ENCODE data around the gene CNTNAP2. TPM values are rescaled to one million over a fixed set of nuclear protein-coding genes. Genes with fewer than 3 reads are reported as not detected.

Gene CNTNAP2
- polyA plus RNA-seq, 1 experiment = not detected

DNA sequence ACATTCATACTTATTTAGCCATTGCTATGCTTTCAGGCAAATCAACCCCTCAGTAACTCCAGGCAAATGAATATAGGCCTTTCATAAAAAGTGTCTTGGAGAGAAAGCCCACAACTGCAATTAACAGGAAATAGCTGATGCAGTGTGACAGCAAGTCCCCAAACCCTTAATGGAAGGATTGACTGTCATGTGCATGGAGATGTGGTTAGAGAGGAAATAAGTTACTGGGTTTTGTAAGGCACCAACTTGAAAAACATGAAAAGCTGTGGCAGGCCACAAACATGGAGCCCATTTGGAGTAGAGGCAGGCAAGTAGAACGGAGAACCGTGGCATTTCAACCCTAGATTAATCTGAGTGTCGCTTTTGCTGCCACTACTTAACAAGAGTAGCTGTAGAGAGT is 1924.6 kb downstream of the CNTNAP2 start:
- Histone ChIP-seq H3K4me3 (ENCODE audit: low read depth, low read length) (no peak overlapping the region), H3K27me3 (ENCODE audit: control insufficient read depth, insufficient read depth, low read length) (no peaks in the 10 kb centered on the region), H3K36me3 (ENCODE audit: control insufficient read depth, insufficient read depth, low read length) (no peaks in the 10 kb centered on the region)
- ChIA-PET POLR2A (no interaction called here), CTCF (no interaction called here)
- no peak for TF ChIP-seq CTCF (IDR thresholded peaks at IDR 0.05; ENCODE audit: insufficient read depth, low read depth, low read length)
- DNase-seq (ENCODE audit: low read depth) = no peak

DNA sequence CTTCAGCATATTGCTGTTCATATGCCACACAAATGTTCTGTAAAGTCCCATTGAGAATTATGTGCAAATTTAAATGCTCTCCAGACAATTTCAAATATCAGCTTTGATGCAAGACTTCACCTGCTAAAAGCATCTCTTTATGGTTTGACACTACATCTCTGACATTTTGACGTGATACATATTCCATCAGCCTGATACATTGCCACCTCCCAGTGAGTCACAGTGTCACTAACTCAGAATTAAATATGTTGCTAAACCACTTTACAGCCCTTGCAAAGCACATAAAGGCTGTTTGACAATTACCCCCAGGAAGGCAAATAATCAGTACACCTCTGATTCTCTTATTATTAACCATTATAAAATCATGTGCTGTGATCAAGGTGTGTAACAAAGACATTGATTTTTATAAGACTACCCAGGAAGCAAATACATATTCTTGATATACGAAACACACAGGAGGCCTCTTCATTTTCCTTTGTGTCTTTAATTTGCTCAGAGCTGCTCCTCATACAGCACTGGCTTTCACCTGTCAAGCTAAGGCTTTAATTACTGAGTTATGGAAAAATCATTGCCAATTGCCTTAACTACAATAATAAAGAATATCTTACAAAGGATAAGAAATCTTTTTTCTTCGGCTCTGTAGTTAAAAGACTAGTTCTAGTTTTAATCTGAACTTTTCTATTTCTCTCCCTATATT is 1926.5 kb downstream of the CNTNAP2 start:
- no peak overlapping the region for H3K4me3 ChIP-seq (ENCODE audit: low read depth, low read length)
- TF ChIP-seq CTCF (IDR thresholded peaks at IDR 0.05; ENCODE audit: insufficient read depth, low read depth, low read length) = no peak
- no peak for DNase-seq (ENCODE audit: low read depth)
- no peaks in the 10 kb centered on the region for H3K36me3 ChIP-seq (ENCODE audit: control insufficient read depth, insufficient read depth, low read length)
- CTCF ChIA-PET = no interaction called here
- no peaks in the 10 kb centered on the region for H3K27me3 ChIP-seq (ENCODE audit: control insufficient read depth, insufficient read depth, low read length)
- POLR2A ChIA-PET = no interaction called here

- no peak for TF ChIP-seq CTCF (IDR thresholded peaks at IDR 0.05; ENCODE audit: insufficient read depth, low read depth, low read length)
- Histone ChIP-seq H3K27me3 (ENCODE audit: control insufficient read depth, insufficient read depth, low read length) (no peaks in the 10 kb centered on the region), H3K4me3 (ENCODE audit: low read depth, low read length) (no peak overlapping the region), H3K36me3 (ENCODE audit: control insufficient read depth, insufficient read depth, low read length) (no peaks in the 10 kb centered on the region)
- ChIA-PET POLR2A (no interaction called here), CTCF (no interaction called here)
- DNase-seq (ENCODE audit: low read depth) = no peak
Measured at GRCh38 chr7:148044173-148044572, 1927.6 kb downstream of the CNTNAP2 start.

- no peaks in the 10 kb centered on the region for H3K27me3 ChIP-seq (ENCODE audit: control insufficient read depth, insufficient read depth, low read length)
- H3K36me3 ChIP-seq (ENCODE audit: control insufficient read depth, insufficient read depth, low read length) = no peaks in the 10 kb centered on the region
- DNase-seq (ENCODE audit: low read depth) = no peak
- CTCF ChIA-PET = no interaction called here
- no peak for TF ChIP-seq CTCF (IDR thresholded peaks at IDR 0.05; ENCODE audit: insufficient read depth, low read depth, low read length)
- POLR2A ChIA-PET = no interaction called here
- no peak overlapping the region for H3K4me3 ChIP-seq (ENCODE audit: low read depth, low read length)
Measured at GRCh38 chr7:148045521-148045920, 1928.9 kb downstream of the CNTNAP2 start.

DNA sequence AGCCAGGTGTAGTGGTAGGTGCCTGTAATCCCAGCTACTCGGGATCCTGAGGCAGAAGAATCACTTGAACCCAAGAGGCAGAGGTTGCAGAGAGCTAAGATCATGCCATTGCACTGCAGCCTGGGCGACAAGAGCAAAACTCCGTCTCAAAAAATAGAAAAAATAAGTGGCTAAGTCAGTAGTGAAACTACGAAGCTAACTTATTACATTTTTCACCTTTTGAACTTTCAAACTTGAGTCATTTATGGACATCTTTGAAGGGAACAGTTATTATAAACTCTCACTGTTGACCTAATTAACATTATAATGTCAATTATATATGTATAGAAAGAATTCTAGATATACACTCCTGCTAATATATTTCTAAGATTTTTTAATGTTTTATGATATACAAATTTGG is 1932.5 kb downstream of the CNTNAP2 start:
- no peaks in the 10 kb centered on the region for H3K27me3 ChIP-seq (ENCODE audit: control insufficient read depth, insufficient read depth, low read length)
- ChIA-PET CTCF (no interaction called here), POLR2A (no interaction called here)
- DNase-seq (ENCODE audit: low read depth) = no peak
- TF ChIP-seq CTCF (IDR thresholded peaks at IDR 0.05; ENCODE audit: insufficient read depth, low read depth, low read length) = no peak
- H3K36me3 ChIP-seq (ENCODE audit: control insufficient read depth, insufficient read depth, low read length) = no peaks in the 10 kb centered on the region
- no peak overlapping the region for H3K4me3 ChIP-seq (ENCODE audit: low read depth, low read length)

Measured in BJ (cell line).